GM21360 (cell line): ENCODE data around the gene APH1A.
"Not testable (repeated sequence)": the region's sequence is repeated elsewhere in the genome, so short reads cannot be mapped to it uniquely, and the experiment has no call there.

Experiments
- ATAC-seq: cut with Tn5 transposase; IDR thresholded peaks from one replicate; pipeline ENCODE4 v1.9.1; 2021; ENCODE audit warnings: mild to moderate bottlenecking, moderate library complexity; ENCODE audit not compliant: unreplicated experiment

APH1A gene

GRCh38 chr1:150268705-150269403 is at the start of gene APH1A:
TSS of gene APH1A (minus strand) at chr1:150269016. CDS start at chr1:150268810, 206 bp downstream.
- ATAC-seq: peak; percentile 74

- not testable (repeated sequence) for ATAC-seq
These were observed 45.9 kb upstream of the APH1A start for GRCh38 chr1:150314691-150315090.

GRCh38 chr1:150311762-150312161 is 42.9 kb upstream of the APH1A start:
- ATAC-seq: no peak

GRCh38 chr1:150309758-150310508 is 41.1 kb upstream of the APH1A start:
- ATAC-seq: no peak

GRCh38 chr1:150308585-150308984 is 39.8 kb upstream of the APH1A start:
- not testable (repeated sequence) for ATAC-seq

GRCh38 chr1:150302902-150303301 is 34.1 kb upstream of the APH1A start:
- ATAC-seq: no peak

- no peak for ATAC-seq
These were observed 33.5 kb upstream of the APH1A start for GRCh38 chr1:150302338-150302737.

GRCh38 chr1:150299716-150300115 is 30.9 kb upstream of the APH1A start:
- ATAC-seq: no peak

GRCh38 chr1:150295476-150295875 is 26.7 kb upstream of the APH1A start:
- ATAC-seq: no peak

- ATAC-seq: peak; percentile 85
These were observed 24.8 kb upstream of the APH1A start, which contains the start of gene MRPS21 for GRCh38 chr1:150293433-150294253. TSS of gene MRPS21 (plus strand) at chr1:150293861. CDS start at chr1:150294367, 506 bp downstream.

- no peak for ATAC-seq
These were observed 20.0 kb upstream of the APH1A start for GRCh38 chr1:150288822-150289221.

- ATAC-seq: no peak
These were observed 19.6 kb upstream of the APH1A start for GRCh38 chr1:150288382-150288781.

- ATAC-seq: no peak
These were observed 14.4 kb upstream of the APH1A start for GRCh38 chr1:150283260-150283659.

- ATAC-seq: no peak
These were observed 13.7 kb upstream of the APH1A start for GRCh38 chr1:150282558-150282958.

GRCh38 chr1:150281758-150282557 is 13.1 kb upstream of the APH1A start, which contains the start of gene CIART:
TSS of gene CIART (plus strand) at chr1:150282554. CDS start at chr1:150283268, 714 bp downstream.
- ATAC-seq: no peak

GRCh38 chr1:150281221-150281757 is 12.5 kb upstream of the APH1A start:
- no peak for ATAC-seq

- no peak for ATAC-seq
These were observed 11.4 kb upstream of the APH1A start for GRCh38 chr1:150280138-150280707.

GRCh38 chr1:150273311-150273710 is 4.5 kb upstream of the APH1A start:
- ATAC-seq: no peak

GRCh38 chr1:150271291-150271959 is 2.6 kb upstream of the APH1A start:
- ATAC-seq: no peak
